DMS79 (cell line): ENCODE measurements around the gene CSRP1.
A peak's percentile ranks its signal among the peaks of the same experiment; 100 is the strongest.
"Not testable (repeated sequence)": the region's sequence is repeated elsewhere in the genome, so short reads cannot be mapped to it uniquely, and the experiment has no call there.

Source experiments
- DNase-seq: peaks from one replicate; lab custom pipeline; 2025; lab: John Stamatoyannopoulos, UW

CSRP1 gene

DNA sequence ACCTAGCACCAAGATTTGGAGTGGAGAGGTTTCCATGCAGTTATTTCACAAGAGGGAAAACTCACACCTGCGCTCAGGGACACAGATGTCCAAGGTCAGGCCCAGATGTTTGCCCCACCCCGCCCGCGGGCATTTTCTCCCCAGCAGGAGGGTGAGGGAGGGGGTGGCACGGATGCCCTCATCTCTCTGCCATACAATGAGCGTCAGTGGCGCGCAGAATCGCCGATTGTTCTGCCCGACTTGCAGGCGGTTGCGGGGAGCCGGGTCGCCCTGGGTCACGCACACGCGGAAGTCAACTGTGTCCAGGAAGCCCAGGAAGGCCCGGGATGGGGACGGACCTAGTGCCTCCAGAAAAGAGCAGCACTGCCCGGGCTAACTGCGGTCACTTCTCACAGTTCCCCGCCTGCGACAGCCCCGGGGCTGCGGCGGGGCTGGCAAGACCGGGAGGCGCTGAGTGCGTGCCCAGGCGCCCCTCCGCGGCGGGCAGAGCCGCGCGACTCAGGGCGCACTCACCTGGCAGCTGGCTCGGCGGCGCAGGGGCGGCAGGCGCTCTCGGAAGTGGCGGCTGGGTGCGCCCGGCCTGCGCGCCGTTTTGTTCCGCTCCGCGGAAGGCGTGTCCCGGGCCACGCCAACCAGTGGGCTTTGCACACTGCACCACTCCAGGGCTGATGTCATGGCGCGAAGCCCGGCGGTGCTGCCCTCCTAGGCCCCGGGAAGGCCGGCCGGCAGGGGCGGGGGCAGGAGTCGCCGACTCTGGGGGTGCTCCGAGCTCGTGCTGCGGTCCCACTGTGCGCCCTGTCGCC, at the start of gene CSRP1:
Gene CSRP1, minus strand, starts transcription at position 567 of the 803 bp plus-strand sequence. CDS start 10,820 bp downstream, outside the sequence.
- no peak for DNase-seq

DNA sequence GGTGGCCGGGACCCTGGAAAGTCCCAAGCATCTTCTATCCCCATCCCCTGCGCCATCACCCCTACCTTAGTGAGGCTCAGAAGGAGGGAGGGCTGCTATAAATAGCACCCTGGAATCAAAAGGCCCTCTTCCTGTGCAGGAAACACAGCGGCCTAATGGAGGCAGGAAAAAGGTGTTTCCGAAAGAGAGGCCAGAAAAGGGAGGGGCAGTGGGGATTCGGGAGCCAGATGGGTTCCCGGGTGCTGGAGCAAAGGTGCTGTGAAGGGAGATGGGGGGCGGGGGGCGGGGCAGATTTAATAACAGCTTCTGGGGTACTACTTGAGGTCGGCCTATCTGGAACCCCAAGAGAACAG, 48.6 kb upstream of the CSRP1 start:
- no peak for DNase-seq

DNA sequence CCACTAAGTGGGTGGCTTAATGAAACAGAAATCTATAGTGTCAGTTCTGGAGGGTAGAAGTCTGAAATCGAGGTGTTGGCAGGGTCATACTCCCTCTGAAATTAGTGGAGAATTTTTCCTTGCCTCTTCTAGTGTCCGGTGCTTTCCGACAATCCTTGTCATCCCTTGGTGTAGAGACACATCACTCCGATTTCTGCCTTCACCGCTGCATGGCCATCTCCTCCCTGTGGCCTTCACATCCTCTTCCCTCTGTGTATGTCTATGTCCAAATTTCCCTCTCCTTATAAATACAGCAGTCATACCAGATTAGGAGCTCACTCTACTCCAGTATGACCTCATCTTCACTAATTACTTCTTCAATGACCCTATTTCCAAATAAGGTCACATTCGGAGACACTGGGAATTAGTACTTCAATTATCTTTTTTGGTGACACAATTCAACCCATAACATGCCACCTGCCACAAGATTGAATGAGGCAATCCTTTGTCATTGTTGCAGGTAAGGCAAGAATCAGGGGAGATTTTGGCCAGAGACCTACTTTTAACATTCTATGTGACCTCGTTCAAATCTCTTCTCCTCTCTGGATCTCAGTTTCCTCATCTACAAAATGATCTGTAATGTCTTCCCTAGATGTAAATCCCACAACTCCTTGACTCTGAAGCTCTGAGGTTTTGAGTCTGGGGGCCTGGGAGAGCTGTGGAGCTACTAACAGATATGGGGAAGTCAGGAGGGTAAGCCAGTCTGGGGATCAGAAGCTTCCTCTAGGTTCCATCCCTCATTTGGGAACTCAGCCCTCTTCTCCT, 48.1 kb upstream of the CSRP1 start:
- DNase-seq = no peak

DNA sequence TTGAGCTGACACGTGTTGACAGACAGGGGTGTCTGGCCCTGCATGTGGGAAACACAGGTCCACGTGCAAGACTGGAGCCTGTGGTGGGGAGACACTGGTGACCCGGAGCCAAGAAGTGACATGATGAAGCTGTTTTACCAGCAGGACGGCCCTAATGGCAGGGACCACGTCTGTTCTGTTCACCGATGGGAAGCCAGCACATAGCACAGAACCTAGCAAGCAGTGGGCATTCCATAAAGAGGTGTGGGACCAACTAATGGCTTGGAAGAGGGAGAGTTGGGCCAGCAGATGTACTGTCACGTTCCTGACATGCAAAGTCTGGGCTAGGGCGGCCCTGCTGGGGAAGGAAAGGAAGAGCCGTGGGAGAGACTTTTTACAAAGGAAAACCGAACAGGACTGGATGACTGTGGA, 47.3 kb upstream of the CSRP1 start:
- DNase-seq = no peak

DNA sequence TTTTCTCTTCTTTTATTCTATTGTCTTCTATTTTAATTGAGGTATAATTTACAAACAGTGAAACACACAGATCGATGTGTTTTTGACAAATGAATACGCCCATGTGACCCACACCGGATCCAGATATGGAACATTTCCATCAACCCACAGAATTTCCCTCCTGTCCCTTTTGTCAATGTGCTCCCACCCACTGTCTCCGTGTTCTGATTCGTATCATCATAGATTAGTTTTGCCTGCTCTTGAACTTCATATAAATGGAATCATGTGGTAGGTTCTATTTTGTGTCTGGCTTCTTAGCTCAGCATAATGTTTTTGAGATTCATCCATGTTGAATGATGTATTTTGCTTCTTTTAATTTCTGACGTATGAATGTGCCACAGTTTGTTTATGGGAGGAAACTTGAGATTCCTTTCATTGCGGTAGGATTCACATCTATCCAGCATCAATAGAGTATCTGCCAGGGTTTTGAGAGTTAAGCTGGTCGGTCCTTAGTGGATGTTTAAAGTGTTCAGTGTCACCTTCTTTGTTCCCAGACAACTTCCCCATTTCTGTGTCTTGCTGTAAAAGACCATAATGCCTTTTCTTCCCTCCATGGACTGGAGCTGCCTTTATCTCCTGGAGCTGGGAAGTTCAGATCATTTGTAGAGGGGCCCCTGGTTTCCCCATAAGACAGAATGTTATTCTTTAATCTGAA, 46.7 kb upstream of the CSRP1 start:
- DNase-seq = no peak

DNA sequence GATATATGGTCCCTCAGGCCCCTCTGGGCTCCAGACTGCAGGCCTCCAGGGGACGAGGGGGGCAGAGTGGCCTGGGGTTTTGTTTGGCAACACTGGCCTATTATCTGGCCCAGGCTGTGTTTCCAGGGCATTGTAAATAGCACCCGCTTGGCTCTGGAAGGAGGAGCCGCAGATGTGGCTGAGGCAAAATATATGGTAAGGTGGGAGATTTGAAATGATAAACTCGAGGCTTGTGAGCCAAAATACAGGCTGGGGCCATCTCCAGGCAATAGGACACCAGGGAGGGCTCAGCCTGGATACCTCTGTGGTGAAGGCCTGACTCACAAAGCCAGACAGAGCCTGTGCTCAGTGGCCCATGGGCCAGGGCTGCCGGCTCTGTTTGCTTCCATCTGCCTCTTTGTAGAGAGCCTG, 46.0 kb upstream of the CSRP1 start:
- DNase-seq = no peak

DNA sequence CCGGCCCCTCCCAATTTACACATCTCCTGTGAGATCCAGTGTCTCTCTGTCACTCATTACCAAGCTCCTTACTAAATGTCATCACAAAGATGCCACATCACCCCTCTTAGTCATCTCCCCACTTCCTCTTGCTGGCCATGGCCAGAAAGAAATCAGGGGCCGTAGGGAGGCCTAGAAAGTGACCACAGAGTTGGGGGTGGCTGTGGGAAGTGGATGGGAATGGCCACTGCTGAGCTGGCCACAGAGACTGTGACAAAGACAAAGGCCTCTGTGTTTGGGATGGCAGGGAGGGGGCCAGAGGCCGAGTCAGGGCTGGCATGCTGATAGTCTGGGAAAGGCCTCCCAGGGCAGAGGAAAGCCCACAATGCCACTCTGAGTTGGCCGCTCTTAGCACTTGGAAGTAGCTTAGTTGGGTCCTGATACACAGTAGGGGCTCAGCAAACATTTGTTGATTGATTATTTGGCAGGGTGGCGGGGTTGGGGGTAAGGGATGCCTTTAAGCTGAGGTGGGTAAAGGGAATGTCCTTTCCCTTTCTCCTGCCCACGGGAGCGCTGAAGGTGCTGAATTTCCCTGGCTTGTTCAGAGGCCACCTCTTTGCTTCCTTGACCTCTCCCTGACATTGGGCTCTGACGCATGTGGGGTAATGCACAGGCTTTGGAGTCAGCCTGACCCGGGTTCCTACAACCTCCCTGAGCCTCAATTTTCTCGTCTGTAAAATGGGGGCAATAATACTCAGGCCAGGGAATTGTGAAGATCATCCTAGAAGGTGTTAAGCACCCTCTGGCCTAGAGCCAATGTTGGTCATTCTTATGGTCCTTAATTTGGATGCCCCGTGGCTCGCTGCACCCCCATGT, 45.2 kb upstream of the CSRP1 start:
- DNase-seq = no peak

DNA sequence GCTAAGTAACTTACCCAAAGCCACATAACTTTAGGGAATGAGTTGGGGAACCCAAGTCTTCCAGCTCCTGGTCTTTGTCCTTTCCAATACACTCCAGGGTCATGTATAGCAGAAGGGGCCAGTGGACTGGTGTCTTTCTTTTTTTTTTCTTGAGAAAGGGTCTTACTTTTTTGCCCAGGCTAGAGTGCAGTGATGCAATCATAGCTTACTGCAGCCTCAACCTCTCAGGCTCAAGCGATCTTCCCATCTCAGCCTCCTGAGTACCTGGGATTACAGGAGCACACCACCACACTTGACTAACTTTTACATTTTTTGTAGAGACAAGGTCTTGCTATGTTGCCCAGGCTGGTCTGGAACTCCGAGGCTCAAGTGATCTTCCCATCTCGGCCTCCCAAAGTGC, 44.2 kb upstream of the CSRP1 start:
- DNase-seq = no peak

DNA sequence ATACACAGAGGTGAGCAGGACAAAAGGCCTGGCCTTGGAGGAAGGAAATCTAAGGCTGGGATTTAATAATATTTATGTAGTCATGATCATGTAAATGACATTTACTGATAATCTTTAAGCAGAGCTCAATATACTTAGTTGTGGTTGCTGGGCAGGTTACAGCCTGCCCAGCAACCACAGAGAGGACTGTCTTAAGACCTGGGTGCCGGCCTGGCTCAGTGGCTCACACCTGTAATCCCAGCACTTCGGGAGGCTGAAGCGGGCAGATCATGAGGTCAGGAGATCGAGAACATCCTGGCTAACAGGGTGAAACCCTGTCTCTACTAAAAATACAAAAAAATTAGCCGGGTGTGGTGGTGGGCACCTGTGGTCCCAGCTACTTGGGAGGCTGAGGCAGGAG, 42.6 kb upstream of the CSRP1 start:
- not testable (repeated sequence) for DNase-seq

DNA sequence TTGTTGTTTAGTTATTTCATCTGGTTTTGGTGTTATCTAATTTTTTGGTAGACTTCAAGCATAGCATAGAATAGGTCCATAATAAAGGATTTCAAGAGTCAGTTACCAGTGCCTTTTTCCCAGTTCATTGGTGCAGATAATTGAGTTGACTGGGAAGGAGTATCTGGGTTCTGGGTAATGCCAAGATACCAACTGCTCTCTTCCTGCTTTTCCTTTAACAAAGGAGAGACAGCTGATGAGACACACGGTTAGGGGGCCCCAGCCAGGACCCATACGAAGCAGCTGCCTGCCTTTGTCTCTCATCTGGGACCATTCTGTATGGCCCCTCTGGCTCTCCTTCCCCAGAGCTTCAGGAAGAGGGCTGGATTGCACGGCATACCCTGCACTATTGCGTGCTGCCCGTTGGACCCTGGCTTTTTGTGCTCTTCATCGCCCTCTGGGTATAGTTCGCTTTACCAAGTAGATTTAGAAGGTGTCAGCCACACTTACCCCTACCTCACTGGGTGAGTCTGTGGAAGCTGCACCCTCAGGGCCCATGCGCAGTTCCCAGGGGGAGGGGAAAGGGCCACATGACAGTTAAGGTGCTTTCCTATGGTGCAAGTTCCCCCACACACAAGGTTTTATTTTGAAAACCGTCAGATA, 39.0 kb upstream of the CSRP1 start:
- DNase-seq = no peak

DNA sequence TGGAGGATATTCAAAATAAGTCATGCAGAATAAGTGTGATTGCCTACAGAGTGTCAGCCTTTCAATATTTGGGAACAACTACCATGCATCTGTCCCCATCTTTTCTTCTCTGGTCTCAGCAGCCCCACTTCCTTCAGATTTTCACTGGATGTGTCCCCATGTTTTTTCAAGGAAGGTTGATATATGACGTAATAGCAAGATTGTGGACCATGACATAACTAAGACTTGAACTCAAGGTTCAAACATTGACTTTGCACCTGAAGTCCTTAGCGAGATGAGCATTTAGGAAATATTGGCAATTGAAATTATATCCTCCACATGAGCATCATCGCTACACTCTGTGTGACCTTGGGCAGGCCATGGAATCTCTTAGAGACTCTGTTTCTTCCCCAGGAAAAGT, 37.8 kb upstream of the CSRP1 start:
- no peak for DNase-seq

DNA sequence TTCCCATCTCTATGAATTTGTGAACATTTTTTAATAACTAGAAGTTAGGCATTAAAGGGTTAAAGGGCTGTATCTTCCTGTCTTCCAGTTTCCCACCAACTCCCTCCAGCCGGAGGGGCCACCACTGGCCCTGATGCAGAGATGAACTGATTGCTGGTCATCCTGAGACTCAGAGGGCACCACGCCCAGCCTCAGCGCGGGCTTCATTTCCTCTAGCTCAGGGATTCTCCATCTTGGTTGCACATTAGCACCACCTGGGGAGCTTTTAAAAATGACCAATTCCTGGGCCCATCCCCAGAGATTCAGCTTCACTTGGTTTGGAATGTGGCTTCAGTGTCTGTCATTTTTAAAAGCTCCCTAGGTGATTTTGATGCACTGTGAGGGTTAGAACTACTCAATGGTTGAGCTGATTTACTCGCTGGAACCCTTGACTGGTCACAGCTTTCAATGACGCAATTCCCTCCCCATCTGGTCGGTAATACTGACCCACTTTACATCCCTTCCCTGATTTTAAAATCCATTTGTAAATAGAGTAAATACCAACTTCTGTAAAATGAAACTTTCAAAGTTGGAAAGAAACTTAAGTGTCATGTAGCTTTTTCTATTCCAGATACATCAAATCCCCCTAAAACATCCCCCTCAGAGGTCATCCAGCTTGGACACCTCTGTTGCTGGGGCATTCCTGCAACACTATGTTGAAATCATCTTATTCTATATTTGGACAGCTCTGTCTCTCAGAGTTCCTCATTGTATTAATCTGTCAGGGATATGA, 37.1 kb upstream of the CSRP1 start:
- DNase-seq = no peak

DNA sequence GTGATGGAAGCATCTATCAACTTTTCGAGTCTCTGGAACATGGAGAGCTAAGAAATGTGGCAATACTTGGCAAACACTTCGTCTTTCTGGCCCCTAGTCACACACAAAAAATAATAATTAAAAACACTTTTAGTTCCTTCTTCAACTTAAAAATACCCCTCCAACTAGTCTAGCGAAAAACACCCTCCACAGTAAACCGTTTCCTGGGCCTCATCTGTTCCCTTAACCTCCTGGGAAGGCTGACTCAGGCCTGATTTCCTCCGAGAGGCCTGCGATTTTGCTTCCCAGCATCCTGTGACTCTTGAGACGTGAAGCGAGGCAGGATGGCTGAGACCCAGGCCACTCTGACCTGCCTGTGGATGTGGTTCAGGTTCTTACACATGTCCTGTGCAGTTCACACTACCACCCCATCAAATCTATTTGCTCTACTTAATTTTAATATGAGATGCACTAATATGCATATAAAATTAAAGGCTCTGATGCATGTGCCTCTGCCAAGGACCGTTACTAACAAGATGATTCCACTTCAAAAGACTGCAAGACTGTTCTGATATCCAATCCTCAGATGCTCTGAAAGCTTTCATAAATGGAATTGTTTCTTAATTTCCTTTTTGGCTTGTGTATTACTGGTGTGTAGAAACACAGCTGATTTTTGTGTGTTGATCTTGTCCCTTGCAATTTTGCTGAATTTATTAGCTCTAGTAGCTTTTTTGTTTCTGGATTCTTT, 35.5 kb upstream of the CSRP1 start:
- DNase-seq = no peak

DNA sequence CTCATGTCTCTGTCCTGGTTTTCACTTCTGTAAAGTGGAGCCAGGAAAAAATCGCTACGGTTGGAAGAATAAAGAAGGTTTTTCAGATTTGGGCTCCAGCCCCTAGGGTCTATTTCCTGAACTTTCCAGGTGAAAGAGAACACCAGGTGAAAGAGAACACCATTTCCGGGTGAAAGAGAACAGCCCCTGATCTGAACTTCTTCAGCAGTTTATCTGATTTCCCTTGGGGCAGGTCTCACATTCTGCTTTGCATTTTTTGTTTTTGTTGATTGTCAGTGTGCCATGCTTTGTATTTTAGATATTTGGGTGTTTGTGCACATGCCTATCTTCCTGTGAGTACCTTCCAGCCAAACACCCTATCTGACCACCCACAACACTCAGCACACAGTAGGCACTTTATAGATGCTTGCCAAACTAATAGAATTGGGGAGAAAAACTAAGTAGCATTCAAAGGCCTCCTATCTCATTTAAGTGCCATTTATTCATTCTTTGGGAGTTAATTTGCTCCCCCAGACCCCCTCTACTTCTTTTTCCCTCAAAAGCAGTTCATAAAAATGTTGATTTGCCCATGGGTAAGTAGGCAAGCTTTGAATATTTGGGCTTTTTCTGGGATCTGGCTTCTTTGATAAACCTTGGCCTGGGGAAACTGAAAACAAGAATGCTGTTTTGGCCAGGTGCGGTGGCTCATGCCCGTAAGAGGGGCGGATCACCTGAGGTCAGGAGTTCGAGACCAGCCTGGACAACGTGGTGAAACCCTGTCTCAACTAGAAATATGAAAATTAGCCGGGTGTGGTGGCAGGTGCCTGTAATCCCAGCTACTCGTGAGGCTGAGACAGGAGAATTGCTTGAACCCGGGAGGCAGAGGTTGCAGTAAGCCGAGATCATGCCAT, 34.2 kb upstream of the CSRP1 start:
- DNase-seq = no peak

DNA sequence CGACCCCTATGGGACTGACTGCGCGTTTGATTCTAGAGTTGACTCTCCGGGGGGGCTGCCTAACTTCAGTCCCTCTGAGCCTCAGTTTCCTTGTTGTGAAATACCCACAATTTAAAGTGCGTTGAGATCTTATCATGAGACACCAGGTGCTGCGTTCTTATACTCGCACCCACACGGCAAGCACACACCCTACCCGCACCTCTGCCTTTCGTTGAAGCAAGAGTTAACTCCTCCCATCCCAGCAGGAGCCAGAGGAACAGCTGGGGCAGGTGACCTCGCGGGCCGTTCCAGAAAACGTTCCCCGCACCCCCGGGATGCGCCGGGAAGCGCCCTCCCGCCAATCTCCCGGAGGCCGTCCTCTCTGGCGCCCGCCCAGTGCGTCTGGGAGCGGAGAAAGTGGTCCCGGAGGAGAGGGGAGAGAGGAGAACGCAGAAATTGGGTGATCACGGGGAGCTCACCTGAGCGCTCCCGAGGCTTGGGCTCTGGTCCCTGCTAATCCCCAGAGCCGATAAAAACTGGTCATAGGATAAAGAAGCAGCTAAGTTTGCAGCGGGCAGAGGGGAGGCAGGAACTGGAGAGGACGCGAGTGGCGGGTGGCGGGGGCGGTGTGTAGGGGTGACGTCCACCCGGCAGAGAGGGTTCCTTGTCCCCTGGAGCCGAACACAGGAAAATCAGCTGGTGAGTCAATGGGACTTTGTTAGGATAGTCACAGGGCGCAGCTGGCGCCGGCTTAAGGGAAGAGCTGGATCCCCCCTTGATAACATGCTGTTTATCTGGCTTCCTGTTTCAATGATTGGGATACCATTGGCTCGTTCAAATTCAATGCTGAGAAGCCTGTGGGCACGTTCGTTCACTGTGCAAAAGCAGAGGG, 32.9 kb upstream of the CSRP1 start:
- peak; percentile 24 for DNase-seq

DNA sequence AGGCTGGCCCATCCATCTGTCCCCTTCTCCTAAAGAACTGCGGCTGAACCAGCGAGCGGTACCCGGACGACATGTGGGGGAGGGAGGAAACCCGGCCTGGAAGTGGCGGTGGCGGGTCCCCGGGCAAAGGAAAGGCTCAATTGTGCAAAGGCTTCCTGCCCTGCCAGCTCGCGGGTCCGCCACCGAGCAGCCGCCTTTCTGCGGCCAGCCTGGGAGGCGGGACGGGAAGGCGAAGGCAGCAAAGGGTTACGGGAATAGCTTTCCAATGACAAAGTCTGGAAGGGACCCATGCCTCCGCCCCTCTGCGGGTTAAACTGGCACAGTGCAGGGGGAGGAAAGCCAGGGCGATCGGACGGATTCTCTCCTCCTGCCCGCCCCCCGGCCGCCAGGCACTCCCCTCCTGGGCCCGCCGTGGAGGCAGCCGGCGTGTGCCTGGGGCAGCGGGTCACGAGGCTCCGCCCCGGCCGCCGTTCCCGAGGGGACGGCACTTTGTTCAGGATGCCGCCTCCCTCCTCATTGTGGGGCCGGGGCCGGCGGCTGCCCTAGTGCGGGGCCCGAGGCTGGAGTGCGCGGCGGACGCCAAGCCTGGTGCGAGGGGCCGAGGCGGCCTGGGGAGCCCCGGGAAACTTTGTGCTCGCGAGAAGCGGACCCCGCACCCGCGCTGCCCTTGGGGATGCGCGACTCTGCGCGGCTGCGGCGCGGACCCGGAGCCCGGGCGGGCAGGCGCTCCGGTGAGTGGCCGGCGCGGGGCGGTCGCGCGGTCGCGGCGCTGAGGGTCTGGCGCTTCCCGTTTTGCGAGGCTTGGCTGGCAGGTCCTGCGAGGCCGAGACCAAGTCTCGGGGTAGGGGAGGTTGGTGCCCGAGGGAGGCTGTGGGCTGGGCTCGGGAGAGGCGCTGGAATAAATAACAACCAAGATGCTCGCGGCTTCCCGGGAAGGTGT, 32.0 kb upstream of the CSRP1 start, which contains the start of gene NAV1:
Gene NAV1, plus strand, starts transcription at position 516 of the 940 bp plus-strand sequence. CDS start 83,758 bp downstream, outside the sequence.
- peak; percentile 17 for DNase-seq
